H9 (cell line): ENCODE data around the gene TMEM267. TPM values are rescaled to one million over a fixed set of nuclear protein-coding genes. Genes with fewer than 3 reads are reported as not detected.

ENCODE experiments used
- DNase-seq: peaks from one replicate; pipeline ENCODE4 v3.0.0-alpha.2; 2017
- H2AFZ ChIP-seq: one replicate; pipeline ENCODE4 v1.6.1; 2013; ENCODE audit warnings: mild to moderate bottlenecking, low read length, control low read depth, moderate library complexity
- H2AK5ac ChIP-seq: 2 replicates; pipeline ENCODE4 v1.6.1; 2013; ENCODE audit warnings: low read length, control low read depth, mixed read lengths; ENCODE audit not compliant: insufficient read length
- H2BK120ac ChIP-seq: one replicate; pipeline ENCODE4 v1.6.1; 2013; ENCODE audit warnings: low read depth, mild to moderate bottlenecking, low read length, control low read depth, inconsistent platforms; ENCODE audit not compliant: poor library complexity, severe bottlenecking
- H2BK12ac ChIP-seq: 2 replicates; pipeline ENCODE4 v1.6.1; 2013; ENCODE audit warnings: low read length, control low read depth, mixed read lengths, low read depth; ENCODE audit not compliant: insufficient read length
- H2BK15ac ChIP-seq: 2 replicates; pipeline ENCODE4 v1.6.1; 2013; ENCODE audit warnings: low read depth, low read length, control low read depth
- H2BK20ac ChIP-seq: one replicate; pipeline ENCODE4 v1.6.1; 2013; ENCODE audit warnings: low read depth, mild to moderate bottlenecking, low read length, control low read depth, inconsistent platforms; ENCODE audit not compliant: poor library complexity, severe bottlenecking
- H2BK5ac ChIP-seq: 2 replicates; pipeline ENCODE4 v1.6.1; 2013; ENCODE audit warnings: low read length, control low read depth, mixed read lengths; ENCODE audit not compliant: insufficient read length
- H3K14ac ChIP-seq: 2 replicates; pipeline ENCODE4 v1.6.1; 2013; ENCODE audit warnings: low read length, control low read depth; ENCODE audit not compliant: insufficient read depth
- H3K18ac ChIP-seq: 2 replicates; pipeline ENCODE4 v1.6.1; 2013; ENCODE audit warnings: low read depth, mild to moderate bottlenecking, mixed read lengths, low read length, control low read depth; ENCODE audit not compliant: insufficient read length
- H3K23ac ChIP-seq: 2 replicates; pipeline ENCODE4 v1.6.1; 2013; ENCODE audit warnings: low read length, control low read depth, mixed read lengths, low read depth; ENCODE audit not compliant: insufficient read length
- H3K23me2 ChIP-seq: 2 replicates; pipeline ENCODE4 v1.6.1; 2013; ENCODE audit warnings: low read depth, mild to moderate bottlenecking, mixed read lengths, low read length, control low read depth; ENCODE audit not compliant: insufficient read length, poor library complexity, severe bottlenecking
- H3K27ac ChIP-seq: 2 replicates; pipeline ENCODE4 v1.5.1; 2013; ENCODE audit warnings: low read length, control low read depth, mixed read lengths, low read depth; ENCODE audit not compliant: insufficient read length
- H3K27me3 ChIP-seq: 2 replicates; pipeline ENCODE4 v1.6.1; 2013; ENCODE audit warnings: low read length, control low read depth, inconsistent platforms; ENCODE audit not compliant: insufficient read depth
- H3K4ac ChIP-seq: 2 replicates; pipeline ENCODE4 v1.6.1; 2013; ENCODE audit warnings: low read depth, mild to moderate bottlenecking, control low read depth, inconsistent platforms, low read length, moderate library complexity
- H3K4me1 ChIP-seq: 2 replicates; pipeline ENCODE4 v1.6.1; 2013; ENCODE audit warnings: low read length, control low read depth, inconsistent platforms; ENCODE audit not compliant: insufficient read depth
- H3K4me2 ChIP-seq: 2 replicates; pipeline ENCODE4 v1.6.1; 2013; ENCODE audit warnings: low read length, control low read depth, mixed read lengths; ENCODE audit not compliant: insufficient read length, insufficient read depth
- H3K56ac ChIP-seq: 2 replicates; pipeline ENCODE4 v1.6.1; 2013; ENCODE audit warnings: low read depth, mild to moderate bottlenecking, mixed read lengths, low read length, control low read depth; ENCODE audit not compliant: insufficient read length
- H3K79me1 ChIP-seq: 2 replicates; pipeline ENCODE4 v1.6.1; 2013; ENCODE audit warnings: low read depth, mild to moderate bottlenecking, moderate library complexity, low read length, control low read depth, inconsistent platforms; ENCODE audit not compliant: insufficient read depth, poor library complexity, severe bottlenecking
- H3K79me2 ChIP-seq: 2 replicates; pipeline ENCODE4 v1.6.1; 2013; ENCODE audit warnings: low read length, control low read depth, inconsistent platforms; ENCODE audit not compliant: insufficient read depth
- H3K9ac ChIP-seq: 2 replicates; pipeline ENCODE4 v1.6.1; 2013; ENCODE audit warnings: low read length, control low read depth, mixed read lengths; ENCODE audit not compliant: insufficient read length; ENCODE audit errors: extremely low read depth
- H3K9me3 ChIP-seq: one replicate; pipeline ENCODE4 v1.6.1; 2013; ENCODE audit warnings: low read depth, low read length, inconsistent platforms; ENCODE audit not compliant: control insufficient read depth
- H3T11ph ChIP-seq: one replicate; pipeline ENCODE4 v1.6.1; 2013; ENCODE audit warnings: mild to moderate bottlenecking, low read length, control low read depth, inconsistent platforms
- H4K20me1 ChIP-seq: one replicate; pipeline ENCODE4 v1.6.1; 2013; ENCODE audit not compliant: control insufficient read depth, insufficient read length, insufficient read depth
- H4K5ac ChIP-seq: 2 replicates; pipeline ENCODE4 v1.6.1; 2013; ENCODE audit warnings: low read depth, mild to moderate bottlenecking, mixed read lengths, low read length, control low read depth; ENCODE audit not compliant: insufficient read length
- H4K8ac ChIP-seq: replicated peaks from 2 replicates; pipeline ENCODE4 v1.6.1; 2013; ENCODE audit warnings: low read length, control low read depth, mixed read lengths, low read depth; ENCODE audit not compliant: insufficient read length
- H4K91ac ChIP-seq: 2 replicates; pipeline ENCODE4 v1.6.1; 2013; ENCODE audit warnings: low read depth, mild to moderate bottlenecking, moderate library complexity, mixed read lengths, low read length, control low read depth; ENCODE audit not compliant: insufficient read length
- H3K27ac Mint-ChIP-seq, 3 experiments: 2 replicates in 2 of 3; 3 replicates in 1 of 3; pipeline ENCODE4 v1.8.0; 2020 to 2021; ENCODE audit warnings: mixed read lengths in 3 of 3, mild to moderate bottlenecking in 1 of 3, moderate library complexity in 1 of 3
- H3K27me3 Mint-ChIP-seq: 2 replicates; pipeline ENCODE4 v1.8.0; 2021; ENCODE audit warnings: low read depth, mild to moderate bottlenecking, moderate library complexity, mixed read lengths
- H3K36me3 Mint-ChIP-seq, 3 experiments: 2 replicates in 2 of 3; 3 replicates in 1 of 3; pipeline ENCODE4 v1.8.0; 2020 to 2021; ENCODE audit warnings: low read depth in 3 of 3, mixed read lengths in 3 of 3; ENCODE audit not compliant: insufficient read depth in 1 of 3
- H3K4me1 Mint-ChIP-seq, 2 experiments: 2 replicates each; pipeline ENCODE4 v1.8.0; 2020; ENCODE audit warnings: mixed read lengths in 2 of 2
- H3K4me3 Mint-ChIP-seq, 2 experiments: 2 replicates in 1 of 2; 3 replicates in 1 of 2; pipeline ENCODE4 v1.8.0; 2020 to 2021; ENCODE audit warnings: mild to moderate bottlenecking in 2 of 2, mixed read lengths in 2 of 2, moderate library complexity in 1 of 2
- H3K9me3 Mint-ChIP-seq, 2 experiments: 2 replicates in 1 of 2; 3 replicates in 1 of 2; pipeline ENCODE4 v1.8.0; 2020; ENCODE audit warnings: mild to moderate bottlenecking in 2 of 2, mixed read lengths in 2 of 2, moderate library complexity in 1 of 2
- CTCF ChIP-seq: fragments of 200-600 bp; sonication (generic); conservative IDR thresholded peaks from 3 replicates; pipeline ENCODE4 v1.8.0; 2021; ENCODE audit warnings: antibody characterized with exemption, mild to moderate bottlenecking
- WGBS: extraction: QIAGEN DNeasy Blood & Tissue Kit; methylation state at CpG from one replicate; pipeline ENCODE4 v1.1.7; 2013; ENCODE audit warnings: missing lambda C conversion rate, low lambda C conversion rate, mixed read lengths; ENCODE audit not compliant: insufficient read length; ENCODE audit errors: extremely low coverage; 5-methylcytosine and 5-hydroxymethylcytosine counted together
- total RNA-seq: library from RNA; stranded (reverse); gene quantifications from 2 replicates; pipeline ENCODE4 v1.2.1, GENCODE V29; 2021

TMEM267 gene
- total RNA-seq, 1 experiment from 2014 or later = 5.1 TPM

DNA sequence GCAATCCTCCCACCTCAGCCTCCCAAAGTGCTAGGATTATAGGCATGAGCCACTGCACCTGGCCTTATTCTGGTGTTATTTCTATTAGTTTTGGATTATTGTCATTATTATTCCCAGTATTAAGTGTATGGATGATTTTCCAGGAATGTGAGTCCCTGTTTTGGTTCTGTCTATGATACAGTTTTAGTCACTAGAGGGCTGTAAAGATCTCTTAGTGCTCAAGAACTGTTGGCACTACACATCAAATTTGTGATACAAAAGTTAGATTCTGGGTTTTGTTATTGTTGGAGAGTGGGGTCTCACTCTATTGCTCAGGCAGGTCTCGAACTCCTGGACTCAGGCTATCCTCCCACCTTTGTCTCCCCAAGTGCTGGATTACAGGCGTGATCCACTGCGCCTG is 83.6 kb downstream of the TMEM267 start:
- Mint-ChIP-seq H3K9me3 (peaks cover 5 to 6% of the 10 kb centered on the region in 2 experiments; a peak in 4 of 5 replicates), H3K4me3 (no peak overlapping the region), H3K36me3 (peaks cover 2 to 6% (median 2%) of the 10 kb centered on the region in 3 experiments; a peak in 3 of 7 replicates), H3K4me1 (no peaks in the 10 kb centered on the region), H3K27ac (no peak overlapping the region), H3K27me3 (peaks cover 7% of the 10 kb centered on the region)
- no CpG with 5 or more reads among the region's 3 CpGs for WGBS
- H3K4ac ChIP-seq = no peak overlapping the region
- no peaks in the 10 kb centered on the region for H3K9me3 ChIP-seq
- no peak overlapping the region for H2AK5ac ChIP-seq
- H3K14ac ChIP-seq = no peak overlapping the region
- no peak overlapping the region for H2BK5ac ChIP-seq
- no peak overlapping the region for H2BK15ac ChIP-seq
- H2BK20ac ChIP-seq = no peak overlapping the region
- no peaks in the 10 kb centered on the region for H3K79me1 ChIP-seq
- H3K27me3 ChIP-seq = no peaks in the 10 kb centered on the region
- no peak overlapping the region for H3K27ac ChIP-seq
- TF ChIP-seq CTCF = no peak
- H3T11ph ChIP-seq = no peak overlapping the region
- H3K23me2 ChIP-seq = peaks cover 4% of the 10 kb centered on the region
- H3K23ac ChIP-seq = no peak overlapping the region
- no peak overlapping the region for H3K18ac ChIP-seq
- H2BK12ac ChIP-seq = no peak overlapping the region
- no peaks in the 10 kb centered on the region for H3K79me2 ChIP-seq
- H4K5ac ChIP-seq = no peak overlapping the region
- H3K4me2 ChIP-seq = no peak overlapping the region
- no peak for DNase-seq
- no peak overlapping the region for H4K8ac ChIP-seq
- H3K56ac ChIP-seq = no peak overlapping the region
- H2BK120ac ChIP-seq = no peak overlapping the region
- no peaks in the 10 kb centered on the region for H4K20me1 ChIP-seq
- no peak overlapping the region for H2AFZ ChIP-seq
- no peak overlapping the region for H4K91ac ChIP-seq
- H3K4me1 ChIP-seq = no peaks in the 10 kb centered on the region
- no peak overlapping the region for H3K9ac ChIP-seq
